Liver (tissue), 3 donors: ENCODE measurements around the gene LRIG1.

Experiments used
- CTCF ChIP-seq: fragments of 150-350 bp; IDR thresholded peaks from 2 replicates; pipeline ENCODE4 v1.5.1; 2017; ENCODE audit warnings: improper control_type of control experiment, low read depth, low read length; ENCODE audit not compliant: missing input control
- FOXA1 ChIP-seq: IDR thresholded peaks from 2 replicates; pipeline ENCODE4 v1.6.1; 2016; ENCODE audit warnings: antibody characterized with exemption
- FOXA2 ChIP-seq: IDR thresholded peaks from 2 replicates; pipeline ENCODE4 v1.6.1; 2016; ENCODE audit warnings: antibody characterized with exemption
- JUND ChIP-seq, 2 donors: IDR thresholded peaks; 2 replicates each; pipeline ENCODE4 v1.6.1; 2016; ENCODE audit warnings: antibody characterized with exemption in 2 of 2
- RAD21 ChIP-seq, 2 donors: IDR thresholded peaks; 2 replicates each; pipeline ENCODE4 v1.6.1; 2016; ENCODE audit warnings: antibody characterized with exemption in 2 of 2, mild to moderate bottlenecking in 2 of 2
- REST ChIP-seq: IDR thresholded peaks from 2 replicates; pipeline ENCODE4 v1.6.1; 2016; ENCODE audit warnings: antibody characterized with exemption, mild to moderate bottlenecking
- TAF1 ChIP-seq: conservative IDR thresholded peaks from 2 replicates; pipeline ENCODE4 v1.6.1; 2016; ENCODE audit warnings: antibody characterized with exemption, mild to moderate bottlenecking
- donor health status: healthy.
- donor health status: healthy.

GRCh38 chr3:66383998-66384745 lies 116.7 kb downstream of the LRIG1 start:
- TF ChIP-seq JUND (IDR thresholded peaks at IDR 0.05): no peak
- TF ChIP-seq CTCF: no peak
- no peak for TF ChIP-seq REST
- TF ChIP-seq RAD21 (IDR thresholded peaks at IDR 0.05): no peak
- no peak for TF ChIP-seq FOXA2
- no peak for TF ChIP-seq FOXA1
- no peak for TF ChIP-seq TAF1
